Embryonic facial prominence (tissue), 1 donor: ENCODE data around the gene HPCAL4.

ENCODE experiments used
- DNase-seq: peaks from one replicate; pipeline ENCODE4 v3.0.0-alpha.2; 2016; ENCODE audit errors: extremely low spot score

Gene HPCAL4

GRCh38 chr1:39676948-39677548 lies 14.2 kb downstream of the HPCAL4 start:
- DNase-seq = no peak

GRCh38 chr1:39675220-39675619 lies 16.0 kb downstream of the HPCAL4 start:
- DNase-seq = no peak

- DNase-seq = no peak
These were observed 18.0 kb downstream of the HPCAL4 start for GRCh38 chr1:39673215-39673614.

- DNase-seq = no peak
These were observed 18.7 kb downstream of the HPCAL4 start for GRCh38 chr1:39672551-39672947.

- DNase-seq = no peak
These were observed 19.3 kb downstream of the HPCAL4 start, which contains the start of gene NT5C1A for GRCh38 chr1:39671793-39672550. Gene NT5C1A (minus strand): TSS chr1:39672107. CDS start chr1:39672038, 69 bp downstream.

GRCh38 chr1:39671433-39671792 lies 19.8 kb downstream of the HPCAL4 start:
- no peak for DNase-seq

- no peak for DNase-seq
These were observed 20.5 kb downstream of the HPCAL4 start for GRCh38 chr1:39670689-39671088.

- DNase-seq = no peak
These were observed 22.3 kb downstream of the HPCAL4 start for GRCh38 chr1:39668894-39669293.

- no peak for DNase-seq
These were observed 23.1 kb downstream of the HPCAL4 start for GRCh38 chr1:39668111-39668510.

GRCh38 chr1:39666772-39667171 lies 24.5 kb downstream of the HPCAL4 start:
- DNase-seq = no peak

GRCh38 chr1:39663559-39663958 lies 27.7 kb downstream of the HPCAL4 start:
- DNase-seq = no peak

- no peak for DNase-seq
These were observed 28.4 kb downstream of the HPCAL4 start for GRCh38 chr1:39662861-39663260.

- no peak for DNase-seq
These were observed 31.7 kb downstream of the HPCAL4 start for GRCh38 chr1:39659538-39659937.

GRCh38 chr1:39659110-39659509 lies 32.1 kb downstream of the HPCAL4 start:
- DNase-seq = no peak

- DNase-seq = no peak
These were observed 33.2 kb downstream of the HPCAL4 start for GRCh38 chr1:39657923-39658485.

- DNase-seq = no peak
These were observed 33.8 kb downstream of the HPCAL4 start for GRCh38 chr1:39657402-39657801.

GRCh38 chr1:39656391-39656790 lies 34.8 kb downstream of the HPCAL4 start:
- DNase-seq = no peak

GRCh38 chr1:39655578-39656268 lies 35.5 kb downstream of the HPCAL4 start:
- no peak for DNase-seq

GRCh38 chr1:39654291-39654690 lies 36.9 kb downstream of the HPCAL4 start:
- DNase-seq = no peak

GRCh38 chr1:39653546-39654031 lies 37.6 kb downstream of the HPCAL4 start:
- DNase-seq = no peak

- no peak for DNase-seq
These were observed 38.7 kb downstream of the HPCAL4 start for GRCh38 chr1:39652554-39652953.

GRCh38 chr1:39652105-39652504 lies 39.1 kb downstream of the HPCAL4 start:
- DNase-seq = no peak
